Stimulated activated CD8-positive, alpha-beta memory T cell treated with anti-CD3 and anti-CD28 coated beads, Interleukin-7, amount 100 ng/mL, for 1 hour (primary cell): Measurements from ENCODE around the gene SPPL2A.
"Not testable (repeated sequence)": the region's sequence is repeated elsewhere in the genome, so short reads cannot be mapped to it uniquely, and the experiment has no call there.

Experiments used
- DNase-seq, 2 donors: peaks; one replicate each; pipeline ENCODE4 v3.0.0-alpha.2; 2020; ENCODE audit warnings: low read depth in 2 of 2

SPPL2A gene

DNA sequence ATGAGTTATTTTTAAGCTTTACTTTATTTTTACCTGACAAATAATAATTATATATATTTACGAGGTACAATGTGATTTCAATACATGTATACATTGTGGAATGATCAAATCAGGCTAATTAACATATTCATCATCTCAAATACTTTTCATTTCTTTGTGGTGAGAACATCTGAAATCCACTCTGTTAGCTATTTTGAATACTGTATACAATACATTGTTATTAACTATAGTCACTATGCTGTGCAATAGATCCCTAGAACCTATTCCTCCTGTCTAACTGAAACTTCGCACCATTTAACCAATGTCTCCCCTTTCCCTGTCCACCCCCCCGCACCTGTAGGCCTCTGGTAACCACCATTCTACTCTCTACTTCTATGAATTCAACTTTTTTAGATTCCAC lies 7.9 kb upstream of the SPPL2A start:
- DNase-seq, result no peak

DNA sequence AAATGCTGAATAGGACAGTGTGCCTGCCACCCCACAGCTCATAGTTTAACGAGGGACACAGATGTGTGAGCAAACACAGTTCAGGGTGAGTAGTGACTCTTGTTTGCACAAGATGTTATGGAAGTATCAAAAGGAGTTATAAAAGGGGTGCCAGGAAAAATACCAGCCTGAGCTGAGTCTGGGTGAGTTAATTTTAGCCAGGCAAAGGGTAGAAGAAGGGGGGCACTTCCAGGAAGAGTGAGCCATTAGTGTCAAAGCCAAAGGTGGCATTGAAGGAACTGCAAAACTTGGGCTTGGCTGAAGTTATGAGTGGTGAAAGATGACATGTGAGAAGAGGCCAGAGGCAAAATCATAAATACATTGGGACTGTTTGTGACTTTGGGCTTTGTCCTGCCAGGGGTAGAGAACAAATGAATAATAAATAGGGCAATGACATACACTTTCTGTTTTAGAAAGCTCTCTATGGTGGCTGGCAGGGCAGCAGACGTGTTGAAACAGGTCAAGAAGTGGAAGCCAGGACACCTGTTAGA lies 1.9 kb upstream of the SPPL2A start:
- no peak for DNase-seq

DNA sequence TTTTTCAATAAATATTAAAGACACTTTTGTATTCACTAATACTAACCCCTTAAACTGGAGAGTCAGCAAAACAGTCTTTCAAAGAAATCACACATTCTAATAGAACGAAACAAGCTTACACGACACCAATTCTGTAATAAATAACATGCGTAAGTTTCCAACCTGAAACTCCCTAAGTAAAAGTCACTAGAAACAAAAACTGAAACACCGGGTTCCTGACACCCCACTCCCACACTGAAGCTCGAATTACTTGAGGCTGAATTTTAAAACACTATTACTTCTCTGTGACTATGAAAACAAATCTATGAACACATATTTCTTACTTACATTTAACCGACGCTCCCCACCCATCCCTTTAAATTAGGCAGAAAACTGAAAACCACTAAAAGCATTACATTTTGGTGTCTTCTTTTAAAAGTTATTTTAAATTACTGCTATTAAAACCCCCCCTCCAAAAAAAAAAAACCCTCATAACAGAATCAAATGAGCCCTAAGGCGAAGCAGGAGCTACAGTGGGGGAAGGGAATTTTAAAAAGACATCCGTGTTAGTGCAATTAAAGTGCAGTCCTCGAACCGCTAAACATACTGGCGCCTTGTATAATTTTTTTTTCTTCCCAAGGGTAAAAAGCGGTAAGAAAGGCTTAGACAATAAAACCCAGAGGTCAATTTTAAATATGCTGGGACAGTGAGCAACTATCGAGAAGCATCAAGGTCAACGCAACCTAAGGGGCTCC lies 878 bp downstream of the SPPL2A start:
- DNase-seq, result no peak

DNA sequence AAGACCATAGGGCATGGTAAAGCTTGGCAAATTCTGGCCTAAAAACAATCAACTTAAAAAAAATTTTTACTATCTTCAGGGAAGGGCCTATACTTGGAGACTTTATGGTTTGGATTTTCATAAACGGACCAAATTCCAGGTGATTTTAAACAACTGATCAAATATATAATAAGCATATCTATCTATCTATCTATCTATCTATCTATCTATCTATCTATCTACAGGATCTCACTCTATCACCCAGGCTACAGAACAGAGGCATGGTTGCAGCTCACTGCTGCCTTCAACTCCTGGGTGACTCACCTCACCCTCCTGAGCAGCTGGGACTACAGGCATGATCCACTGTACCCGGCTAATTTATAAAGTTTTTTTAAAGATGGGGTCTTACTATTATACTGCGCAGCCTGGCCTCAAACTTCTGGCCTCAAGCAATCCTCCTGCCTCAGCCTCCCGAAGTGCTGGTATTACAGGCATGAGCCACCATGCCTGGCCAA lies 6.7 kb downstream of the SPPL2A start:
- no peak for DNase-seq

DNA sequence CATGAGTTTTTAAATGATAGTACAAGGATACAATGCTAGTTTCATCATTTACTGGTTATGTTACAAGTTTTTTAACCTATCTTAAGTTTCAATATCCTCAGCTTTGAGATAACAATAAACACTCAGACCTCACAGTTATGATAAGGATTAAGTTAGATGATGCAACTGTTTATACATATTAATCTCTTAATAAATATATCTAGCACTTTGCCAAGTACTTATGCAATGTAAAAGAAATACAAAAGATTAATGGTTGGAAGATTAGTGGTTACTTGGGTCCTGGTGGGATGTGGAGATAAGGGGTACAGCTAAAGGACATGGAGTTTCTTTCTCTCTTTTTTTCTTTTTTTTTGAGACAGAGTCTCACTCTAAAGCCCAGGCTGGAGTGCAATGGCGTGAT lies 12.0 kb downstream of the SPPL2A start:
- no peak for DNase-seq

DNA sequence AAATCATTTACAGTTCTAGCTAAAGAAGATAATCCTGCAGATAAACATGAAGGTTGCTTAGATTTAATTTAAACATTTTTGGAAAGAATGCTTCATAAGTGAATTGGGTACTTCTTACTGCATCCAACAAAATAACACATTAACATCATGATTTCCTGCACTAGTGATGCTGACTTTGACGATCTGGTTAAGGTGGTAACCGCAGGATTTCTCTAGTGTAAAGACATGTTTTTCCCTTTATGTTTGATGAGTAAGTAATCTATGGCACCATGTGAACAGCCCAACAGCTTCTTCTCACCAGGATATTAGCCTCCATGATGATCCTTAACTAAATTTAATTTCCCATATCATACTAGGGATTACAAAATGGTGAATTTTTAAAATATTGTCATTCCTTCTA lies 14.1 kb downstream of the SPPL2A start:
- DNase-seq, result peak in 1 of 2 donors; percentile 5

DNA sequence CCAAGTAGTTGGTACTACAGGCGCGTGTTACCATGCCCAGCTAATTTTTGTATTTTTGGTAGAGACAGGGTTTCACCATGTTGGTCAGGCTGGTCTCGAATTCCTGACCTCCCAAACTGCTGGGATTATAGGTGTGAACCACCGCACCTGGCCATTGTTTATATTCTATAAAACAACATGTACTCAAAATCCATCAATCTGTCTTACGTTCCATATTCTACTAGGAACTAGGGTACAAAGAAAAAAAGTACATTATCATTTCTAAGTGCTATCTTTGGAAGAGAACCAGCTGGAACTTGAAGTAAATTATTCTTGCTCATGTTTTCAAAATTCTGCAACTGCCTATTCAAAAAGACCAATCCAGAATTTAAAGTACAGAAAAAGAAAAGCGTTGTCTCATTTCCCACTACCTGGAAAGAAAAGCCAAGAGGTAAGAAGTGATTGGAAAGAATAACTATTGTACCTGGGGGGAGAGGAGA lies 15.2 kb downstream of the SPPL2A start:
- no peak for DNase-seq

DNA sequence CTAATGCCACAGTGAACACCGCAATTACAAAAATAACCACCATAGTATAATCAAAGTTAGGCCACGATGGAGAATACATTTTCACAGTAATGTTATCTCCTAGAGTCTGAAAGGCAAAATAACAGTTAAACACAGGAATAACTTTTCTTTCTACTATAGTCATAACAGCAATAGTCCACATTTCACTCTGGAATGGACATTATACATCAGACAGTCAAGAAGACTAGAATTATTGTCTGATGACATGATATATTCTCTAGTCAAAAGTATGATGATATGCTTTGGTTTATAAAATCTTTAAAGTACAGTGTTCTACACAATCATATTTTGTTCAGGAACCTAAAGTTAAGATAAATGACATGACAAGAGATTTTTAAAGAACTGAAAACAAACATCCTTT lies 18.0 kb downstream of the SPPL2A start:
- DNase-seq, result no peak

DNA sequence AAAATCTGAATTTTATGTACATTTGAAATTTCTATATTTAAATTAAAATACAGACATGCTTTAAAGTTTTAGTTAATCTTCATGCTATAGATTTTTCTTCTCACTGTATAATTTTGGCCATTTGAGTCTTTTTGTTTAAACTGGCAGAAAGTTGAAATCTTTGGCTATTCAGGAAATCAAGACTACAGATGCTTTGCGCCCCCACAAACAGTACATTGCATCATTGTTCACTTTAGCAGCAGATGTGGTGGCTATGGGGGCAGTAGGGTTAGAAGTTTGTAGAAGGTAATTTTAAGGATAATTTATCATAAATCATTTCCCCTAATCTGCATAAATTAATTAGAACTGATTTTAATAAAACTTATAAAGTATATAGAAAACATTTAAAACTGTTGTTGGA lies 20.9 kb downstream of the SPPL2A start:
- no peak for DNase-seq

DNA sequence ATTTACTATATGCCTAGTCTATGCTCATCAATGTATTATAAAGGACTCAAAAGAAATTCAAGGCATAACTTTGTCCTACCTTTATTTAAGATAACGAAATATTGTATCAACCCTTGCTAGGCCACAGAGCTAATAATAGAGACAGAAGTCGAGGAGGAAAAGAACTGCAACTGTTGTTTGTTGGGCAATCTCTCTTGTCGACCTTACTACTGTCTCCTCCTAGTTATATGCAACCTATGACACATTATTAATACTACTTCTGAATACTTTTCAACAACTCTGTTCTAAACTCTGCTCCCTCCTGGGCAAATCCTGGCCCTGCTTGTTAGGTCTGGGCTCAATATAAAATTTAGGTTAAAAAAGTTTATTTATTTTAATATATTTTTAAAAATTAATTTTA lies 24.6 kb downstream of the SPPL2A start:
- no peak for DNase-seq

DNA sequence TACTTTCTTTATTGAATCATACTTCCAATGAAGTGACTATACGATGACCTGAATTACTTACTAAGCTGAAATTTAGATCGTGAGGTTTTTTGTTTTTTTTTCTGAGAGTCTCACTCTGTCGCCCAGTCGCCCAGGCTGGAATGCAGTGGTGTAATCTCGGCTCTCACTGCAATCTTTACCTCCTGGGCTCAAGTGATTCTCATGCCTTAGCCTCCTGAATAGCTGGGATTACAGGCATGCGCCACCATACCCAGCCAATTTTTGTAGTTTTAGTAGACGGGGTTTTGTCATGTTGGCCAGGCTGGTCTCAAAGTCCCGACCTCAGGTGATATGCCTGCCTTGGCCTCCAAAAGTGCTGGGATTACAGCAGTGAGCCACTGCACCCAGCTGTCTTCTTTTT lies 28.7 kb downstream of the SPPL2A start:
- DNase-seq, result no peak

DNA sequence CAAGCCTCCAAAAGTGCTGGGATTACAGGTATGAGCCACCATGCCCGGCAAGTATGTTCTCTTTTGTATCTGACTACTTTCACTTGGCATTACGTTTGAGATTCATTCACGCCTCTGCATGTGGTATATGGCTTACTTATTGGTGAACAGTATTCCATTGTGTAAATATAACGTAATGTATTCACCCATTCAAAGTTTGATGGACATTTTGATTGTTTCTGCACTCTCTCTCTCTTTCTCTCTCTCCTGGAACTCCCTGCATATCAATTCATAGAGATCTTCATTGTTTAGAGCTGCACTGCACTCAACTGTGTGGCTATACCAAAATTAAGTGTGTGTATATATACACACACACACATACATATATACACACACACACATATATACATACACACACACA lies 30.4 kb downstream of the SPPL2A start:
- no peak for DNase-seq

DNA sequence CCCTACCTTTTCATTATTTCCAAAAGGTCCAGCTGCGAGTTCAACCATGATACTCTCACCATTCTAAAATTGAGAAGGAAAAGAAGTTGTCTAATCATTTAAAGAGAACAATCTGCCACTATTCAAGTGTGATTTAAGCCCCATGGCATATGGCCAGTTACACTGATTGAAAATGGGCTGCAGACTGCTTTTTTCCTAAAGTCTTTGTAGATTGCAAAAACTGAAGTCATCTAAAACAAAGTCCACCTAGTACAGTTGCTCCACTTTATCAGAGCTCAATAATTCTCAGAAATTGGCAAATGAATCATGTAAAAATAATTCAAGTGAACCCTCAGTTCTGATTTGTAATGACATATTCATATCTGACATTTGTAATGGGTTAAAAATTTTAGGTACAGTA lies 39.2 kb downstream of the SPPL2A start:
- no peak for DNase-seq

DNA sequence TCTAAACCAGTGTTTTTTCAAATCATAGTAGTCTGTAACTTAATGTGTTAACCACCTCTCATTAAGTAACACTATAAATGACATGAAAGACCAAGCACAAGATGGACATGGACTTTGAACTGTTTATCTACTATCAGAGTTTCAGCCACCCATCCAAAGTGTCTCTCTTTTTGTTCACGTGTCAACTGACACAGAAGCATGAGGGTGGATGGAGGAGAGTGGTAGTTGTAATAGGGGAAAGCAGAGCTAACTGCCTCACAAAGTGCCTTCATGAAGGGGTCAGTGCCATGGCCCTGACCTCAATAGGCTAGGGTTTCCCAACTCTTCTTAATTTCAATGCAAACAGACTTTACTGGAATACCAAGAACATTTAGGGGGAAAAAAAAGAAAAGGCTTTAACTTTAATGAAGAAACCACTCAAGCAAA lies 46.8 kb downstream of the SPPL2A start:
- DNase-seq, result no peak

DNA sequence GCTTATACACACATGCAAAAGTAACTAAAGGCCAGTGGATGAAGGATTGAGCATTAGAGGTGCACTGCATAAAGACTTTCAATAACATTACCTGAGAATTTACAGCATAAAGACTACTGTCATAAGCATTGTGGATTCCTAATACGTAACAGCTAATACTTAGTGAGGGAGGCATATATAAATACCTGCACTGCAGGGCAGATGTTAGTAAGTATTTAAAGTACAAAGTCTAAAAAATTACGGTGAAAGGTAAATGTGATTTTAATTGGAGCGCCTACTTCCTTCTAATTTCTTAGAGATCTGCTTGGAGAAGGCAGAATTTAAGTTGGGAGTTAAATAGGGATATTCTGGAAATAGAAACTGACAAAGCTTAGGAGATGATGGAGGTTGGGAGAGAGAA lies 53.5 kb downstream of the SPPL2A start:
- no peak for DNase-seq

DNA sequence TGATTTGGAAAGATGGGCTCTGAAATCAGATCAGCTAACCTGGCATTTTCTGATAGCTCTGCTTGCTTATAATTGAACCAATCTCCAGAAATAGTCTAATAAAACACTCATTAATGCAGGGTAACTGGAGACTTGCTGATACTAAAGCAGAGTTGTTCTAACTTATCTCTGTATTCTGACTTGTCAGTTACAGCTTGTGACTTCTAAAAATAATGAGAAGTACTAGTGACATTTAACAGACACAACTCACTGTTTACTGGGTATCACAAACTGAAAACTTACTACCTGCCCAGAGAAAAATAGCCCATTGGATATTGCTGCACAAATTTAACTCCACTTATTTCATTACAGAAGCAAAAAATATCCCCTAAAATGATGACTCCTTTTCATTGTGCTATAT lies 54.9 kb downstream of the SPPL2A start:
- no peak for DNase-seq

DNA sequence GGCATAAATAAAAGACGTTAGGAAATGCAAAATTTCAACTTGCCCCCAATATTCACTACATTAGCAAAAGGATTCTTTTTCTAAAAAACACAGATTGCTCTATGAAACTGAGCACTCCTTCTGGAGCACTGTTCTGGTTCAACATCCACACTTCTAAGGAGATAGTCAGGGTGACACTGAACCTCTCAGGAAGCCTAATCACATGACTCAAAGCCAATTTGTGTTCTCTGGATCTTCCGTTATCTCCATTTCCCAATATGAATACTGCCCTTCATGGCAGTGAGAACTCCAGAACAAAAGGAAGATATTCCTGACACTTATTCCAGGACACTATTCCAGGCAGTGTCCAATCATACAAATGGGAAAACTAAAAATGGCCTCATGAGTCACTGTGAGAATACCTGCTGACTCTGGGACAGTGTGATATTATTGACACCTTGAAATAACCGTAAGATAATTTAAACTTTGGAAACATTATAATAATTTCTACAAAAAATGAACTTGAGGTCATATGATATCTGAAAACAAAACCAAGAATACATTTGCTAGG lies 57.6 kb downstream of the SPPL2A start:
- DNase-seq, result no peak

DNA sequence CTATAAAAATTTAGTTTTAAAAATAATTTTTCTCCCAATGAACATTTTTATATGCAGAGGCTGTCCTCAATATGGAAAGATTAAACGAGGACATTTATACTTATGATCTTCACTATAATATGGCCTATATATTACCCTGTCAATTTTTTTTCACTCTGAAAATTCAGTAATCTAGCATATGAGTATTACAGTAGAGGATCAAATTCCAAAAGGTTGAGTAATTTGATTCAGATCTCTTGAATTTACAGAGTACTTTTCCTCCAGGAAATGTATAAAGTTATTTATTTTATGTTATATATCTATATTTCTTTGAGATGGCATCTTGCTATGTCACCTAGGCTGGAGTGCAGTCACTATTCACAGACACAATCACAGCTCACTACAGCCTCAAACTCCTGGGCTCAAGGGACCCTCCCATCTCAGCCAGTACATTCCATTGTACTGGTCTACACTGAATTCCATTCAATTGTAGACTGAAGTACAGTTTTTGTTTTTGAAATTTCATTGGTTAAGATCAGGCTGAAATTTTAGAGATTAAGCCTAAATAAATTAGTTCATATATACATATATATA lies 62.7 kb downstream of the SPPL2A start:
- DNase-seq, result no peak

DNA sequence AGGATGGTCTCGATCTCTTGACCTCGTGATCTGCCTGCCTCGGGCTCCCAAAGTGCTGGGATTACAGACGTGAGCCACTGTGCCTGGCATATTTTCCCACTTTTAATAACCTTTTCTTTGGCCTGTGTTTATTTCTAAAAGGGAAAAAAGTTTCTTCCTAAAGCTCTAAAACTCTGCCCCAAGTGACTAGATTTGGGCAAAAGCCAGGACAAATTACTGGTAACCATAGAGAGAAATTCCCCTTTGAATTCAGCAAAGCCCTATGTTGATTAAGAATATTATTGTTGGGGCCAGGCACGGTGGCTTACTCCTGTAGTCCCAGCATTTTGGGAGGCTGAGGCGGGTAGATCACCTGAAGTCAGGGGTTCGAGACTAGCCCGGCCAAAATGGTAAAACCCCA lies 67.4 kb downstream of the SPPL2A start:
- no peak for DNase-seq

DNA sequence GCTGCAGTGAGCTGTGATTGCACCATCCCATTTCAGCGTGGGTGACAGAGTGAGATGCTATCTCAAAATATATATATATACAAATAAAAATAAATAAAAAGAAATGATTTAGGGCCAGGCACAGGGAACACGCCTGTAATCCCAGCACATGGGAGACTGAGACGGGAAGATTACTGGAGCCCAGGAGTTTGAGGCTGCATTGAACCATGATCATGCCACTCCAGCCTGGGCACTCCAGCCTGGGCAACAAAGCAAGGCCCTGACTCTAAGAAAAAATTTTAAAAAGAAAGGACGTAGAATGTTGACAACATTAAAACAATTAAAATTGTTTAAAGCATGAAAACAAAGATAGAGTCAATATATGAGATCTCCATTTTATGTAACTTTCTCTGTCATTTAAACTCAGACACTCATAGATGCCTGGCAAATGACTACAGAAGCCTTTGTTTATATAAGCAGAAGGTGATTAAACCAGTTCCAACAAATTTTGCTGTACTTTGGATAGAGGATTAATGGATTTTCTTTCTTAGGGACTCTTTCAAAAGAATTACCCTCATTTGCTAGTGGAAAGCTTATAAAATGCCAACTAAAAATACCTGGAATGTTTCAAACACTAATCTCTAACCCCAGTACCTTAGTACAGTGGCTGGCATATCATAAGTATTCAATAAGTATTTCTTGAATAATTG lies 68.3 kb downstream of the SPPL2A start:
- no peak for DNase-seq

DNA sequence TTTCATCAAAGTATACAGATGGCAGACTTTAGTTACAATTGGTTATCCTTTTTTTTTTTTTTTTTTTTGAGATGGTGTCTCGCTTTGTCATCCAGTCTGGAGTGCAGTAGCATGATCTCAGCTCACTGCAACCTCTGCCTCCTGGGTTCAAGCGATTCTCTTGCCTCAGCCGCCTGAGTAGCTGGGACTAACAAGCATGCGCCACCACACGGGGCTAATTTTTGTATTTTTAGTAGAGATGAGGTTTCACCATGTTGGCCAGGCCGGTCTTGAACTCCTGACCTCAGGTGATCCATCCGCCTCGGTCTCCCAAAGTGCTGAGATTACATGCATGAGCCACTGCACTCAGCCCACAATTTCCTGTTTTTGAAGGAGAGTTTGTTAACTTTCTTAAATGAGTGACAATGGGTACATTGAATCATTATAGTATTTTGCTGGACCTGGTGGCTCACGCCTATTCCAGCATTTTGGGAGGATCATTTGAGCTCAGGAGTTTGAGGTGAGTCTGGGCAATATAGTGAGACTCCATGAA lies 70.8 kb downstream of the SPPL2A start:
- DNase-seq, result not testable (repeated sequence)

DNA sequence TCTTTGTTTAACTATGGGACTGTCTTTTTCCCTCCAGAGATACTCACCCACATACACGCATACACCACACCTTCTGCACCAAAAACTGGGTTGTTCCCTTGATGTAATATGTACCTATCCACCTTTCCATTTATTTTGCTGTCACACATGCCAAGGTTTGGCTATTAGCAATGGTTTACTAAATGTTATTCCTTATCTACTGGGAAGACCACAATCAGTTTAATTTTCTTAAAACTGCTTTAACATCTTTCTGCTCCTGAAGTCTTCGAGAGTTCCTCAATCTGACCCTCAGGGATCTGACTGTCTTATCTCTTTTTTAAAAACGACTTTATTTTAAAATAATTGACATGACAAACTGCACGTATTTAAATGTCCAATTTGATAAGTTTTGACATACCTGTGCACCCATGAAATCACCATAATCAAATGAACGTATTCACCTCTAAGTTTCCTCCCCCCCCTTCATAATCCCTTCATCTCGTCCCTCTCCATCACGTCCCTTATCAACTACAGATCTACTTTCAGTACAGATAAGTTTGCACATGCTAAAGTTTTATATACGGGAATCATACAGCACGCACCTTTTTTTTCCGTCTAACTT lies 78.1 kb downstream of the SPPL2A start:
- DNase-seq, result no peak
